ENCODE data around the gene IL13RA1. TPM values are rescaled to one million over a fixed set of nuclear protein-coding genes. Genes with fewer than 3 reads are reported as not detected.
"Not testable (repeated sequence)": the region's sequence is repeated elsewhere in the genome, so short reads cannot be mapped to it uniquely, and the experiment has no call there.

IL13RA1 gene
- total and polyA plus RNA-seq, 7 donors, result 16.9 to 56.1 (median 32.8) TPM

GRCh38 chrX:118802857-118803256 is 75.5 kb downstream of the IL13RA1 start:
- WGBS, 3 donors, result 0 to 19% (median 17%) methylated on average over 1 of the region's 1 CpG
- Histone ChIP-seq H3K4me1 (no peaks in the 10 kb centered on the region), H3K9me3 (no peaks in the 10 kb centered on the region), H3K4me3 (no peak overlapping the region), H3K36me3 (ENCODE audit: insufficient read depth in 1 of 2, low read depth in 1 of 2) (no peaks in the 10 kb centered on the region), H3K27ac (no peak overlapping the region), H3K27me3 (ENCODE audit: insufficient read depth in 3 of 3, low read length in 2 of 3) (peaks cover 0 to 5% (median 0%) of the 10 kb centered on the region in 3 donors)
- intact Hi-C loops (cut with DNase I), result loop anchor here in 1 of 2 donors (10.0 kb wide), 1 partner anchor 198 kb away; no protein-coding TSS in a partner anchor
- TF ChIP-seq CTCF (IDR thresholded peaks at IDR 0.05), result no peak
- ATAC-seq, result peak in 1 of 4 donors; percentile 14
- no peak for DNase-seq

DNA sequence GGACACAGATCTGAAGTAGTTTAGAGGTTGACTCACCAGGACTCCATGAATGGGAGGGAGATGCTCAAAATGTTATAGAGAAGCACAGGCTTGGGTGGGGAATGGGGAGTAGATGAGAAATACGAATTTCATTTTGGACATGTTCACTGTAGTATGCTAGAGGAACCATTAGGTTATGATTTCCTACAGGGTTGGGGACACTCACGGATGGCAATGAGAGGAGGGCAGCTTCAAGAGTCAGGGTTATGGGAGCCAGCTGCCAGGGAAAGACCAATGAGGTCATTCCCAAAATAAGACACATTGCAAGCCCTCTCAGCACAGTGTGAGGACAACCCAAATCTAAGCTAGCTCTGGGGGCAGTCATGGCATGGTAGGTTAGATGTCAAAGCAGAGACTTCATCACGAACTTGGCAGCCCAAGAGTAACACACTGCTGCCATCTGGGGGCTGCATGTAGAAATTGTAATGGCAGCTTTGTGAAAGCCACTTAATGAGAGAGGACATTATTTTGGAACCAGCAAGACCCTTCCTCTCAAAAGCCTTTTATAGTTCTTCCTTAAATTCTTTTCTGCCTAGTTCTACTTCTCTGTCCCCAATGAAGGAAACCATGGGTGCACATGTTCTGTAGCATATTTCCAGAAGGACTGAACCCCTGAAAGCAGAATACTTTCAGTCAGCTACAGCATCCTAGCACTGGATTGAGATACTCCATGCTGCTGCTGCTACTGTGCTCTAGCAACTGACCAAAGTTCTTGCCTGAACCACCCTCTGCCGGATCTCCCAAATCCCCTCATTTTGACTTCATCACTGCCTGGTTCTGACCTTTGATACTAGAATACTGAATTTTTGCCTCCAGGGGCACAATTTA is 80.0 kb downstream of the IL13RA1 start:
- ATAC-seq, result peak; percentile 69 to 80 (median 74)
- H3K9me3 ChIP-seq, result no peaks in the 10 kb centered on the region
- peak; percentile 30 to 69 for DNase-seq
- intact Hi-C loops (cut with DNase I), result loop anchor here (2.0 to 10.0 kb wide), 4 partner anchors 165 to 203 kb away; no protein-coding TSS in a partner anchor
- no peak overlapping the region for H3K4me3 ChIP-seq
- no peak overlapping the region for H3K27ac ChIP-seq
- peak; percentile 70 for TF ChIP-seq CTCF (IDR thresholded peaks at IDR 0.05)
- H3K27me3 ChIP-seq (ENCODE audit: insufficient read depth in 3 of 3, low read length in 2 of 3), result peaks cover 0 to 5% (median 0%) of the 10 kb centered on the region in 3 donors
- WGBS, 3 donors, result 36 to 37% (median 37%) methylated on average over 4 of the region's 4 CpGs
- H3K36me3 ChIP-seq (ENCODE audit: insufficient read depth in 1 of 2, low read depth in 1 of 2), result no peaks in the 10 kb centered on the region
- H3K4me1 ChIP-seq, result no peaks in the 10 kb centered on the region

- H3K4me1 ChIP-seq; H3K36me3 ChIP-seq (ENCODE audit: insufficient read depth in 1 of 2, low read depth in 1 of 2); ATAC-seq; H3K27me3 ChIP-seq (ENCODE audit: insufficient read depth in 3 of 3, low read length in 2 of 3); intact Hi-C loops (cut with DNase I); H3K9me3 ChIP-seq; DNase-seq; H3K27ac ChIP-seq; H3K4me3 ChIP-seq: not testable (repeated sequence)
- 83 to 95% (median 94%) methylated on average over 4 of the region's 4 CpGs for WGBS, 3 donors
These were observed 89.9 kb downstream of the IL13RA1 start for GRCh38 chrX:118817257-118817656.

GRCh38 chrX:118823263-118824172 is 96.1 kb downstream of the IL13RA1 start, which contains the start of gene ZCCHC12:
Gene ZCCHC12, plus strand, starts transcription at chrX:118823824. Its CDS starts 1,421 bp downstream, at chrX:118825245.
- Histone ChIP-seq H3K4me3 (peak within 1 kb of the TSS; percentile 45), H3K36me3 (ENCODE audit: insufficient read depth in 1 of 2, low read depth in 1 of 2) (no peaks in the 10 kb centered on the region), H3K27me3 (ENCODE audit: insufficient read depth in 3 of 3, low read length in 2 of 3) (peaks cover 0 to 43% (median 14%) of the 10 kb centered on the region in 3 donors), H3K27ac (no peak within 1 kb of the TSS), H3K4me1 (no peaks in the 10 kb centered on the region), H3K9me3 (no peaks in the 10 kb centered on the region)
- TF ChIP-seq CTCF (IDR thresholded peaks at IDR 0.05), result no peak
- ATAC-seq, result peak in 3 of 4 donors; percentile 37 to 66 (median 49)
- DNase-seq, result peak; percentile 47 to 55
- intact Hi-C loops (cut with DNase I), result no loop called here
- WGBS, 3 donors, result 4 to 32% (median 7%) methylated on average over 31 to 51 of the region's 51 CpGs

Data from psoas muscle (tissue), 8 donors.